ENCODE measurements around the gene NUP93.
"Not testable (repeated sequence)": the region's sequence is repeated elsewhere in the genome, so short reads cannot be mapped to it uniquely, and the experiment has no call there.

The NUP93 gene

DNA sequence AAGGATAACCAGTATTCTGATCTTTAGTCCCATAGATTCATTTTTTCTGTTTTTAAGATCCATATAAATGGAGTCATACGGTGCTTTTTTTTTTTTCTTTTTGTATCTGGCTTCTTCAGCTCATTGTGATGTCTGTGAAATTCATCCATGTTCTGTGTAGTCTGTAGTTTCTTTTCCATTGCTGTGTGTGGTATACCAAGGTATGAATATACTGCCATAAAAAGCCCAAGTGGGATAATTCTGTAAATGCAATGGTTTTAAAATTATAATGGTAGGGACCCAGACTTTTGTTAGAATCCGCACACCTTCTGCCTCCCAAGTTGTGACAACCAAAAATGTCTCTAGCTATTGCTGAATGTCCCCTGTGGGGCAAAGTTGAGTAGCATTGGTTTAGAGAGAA, 7.6 kb downstream of the NUP93 start:
- in situ Hi-C loops (cut with HindIII; ENCODE audit: low sequenced_read_pairs): no loop called here
- no peak for DNase-seq (ENCODE audit: low read depth, low spot score)
- no peak overlapping the region for H3K4me3 ChIP-seq (ENCODE audit: low read depth, low read length)
- TF ChIP-seq, protein P1, sequence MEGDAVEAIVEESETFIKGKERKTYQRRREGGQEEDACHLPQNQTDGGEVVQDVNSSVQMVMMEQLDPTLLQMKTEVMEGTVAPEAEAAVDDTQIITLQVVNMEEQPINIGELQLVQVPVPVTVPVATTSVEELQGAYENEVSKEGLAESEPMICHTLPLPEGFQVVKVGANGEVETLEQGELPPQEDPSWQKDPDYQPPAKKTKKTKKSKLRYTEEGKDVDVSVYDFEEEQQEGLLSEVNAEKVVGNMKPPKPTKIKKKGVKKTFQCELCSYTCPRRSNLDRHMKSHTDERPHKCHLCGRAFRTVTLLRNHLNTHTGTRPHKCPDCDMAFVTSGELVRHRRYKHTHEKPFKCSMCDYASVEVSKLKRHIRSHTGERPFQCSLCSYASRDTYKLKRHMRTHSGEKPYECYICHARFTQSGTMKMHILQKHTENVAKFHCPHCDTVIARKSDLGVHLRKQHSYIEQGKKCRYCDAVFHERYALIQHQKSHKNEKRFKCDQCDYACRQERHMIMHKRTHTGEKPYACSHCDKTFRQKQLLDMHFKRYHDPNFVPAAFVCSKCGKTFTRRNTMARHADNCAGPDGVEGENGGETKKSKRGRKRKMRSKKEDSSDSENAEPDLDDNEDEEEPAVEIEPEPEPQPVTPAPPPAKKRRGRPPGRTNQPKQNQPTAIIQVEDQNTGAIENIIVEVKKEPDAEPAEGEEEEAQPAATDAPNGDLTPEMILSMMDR (IDR thresholded peaks at IDR 0.05; ENCODE audit: low read depth, low read length): no peak

DNA sequence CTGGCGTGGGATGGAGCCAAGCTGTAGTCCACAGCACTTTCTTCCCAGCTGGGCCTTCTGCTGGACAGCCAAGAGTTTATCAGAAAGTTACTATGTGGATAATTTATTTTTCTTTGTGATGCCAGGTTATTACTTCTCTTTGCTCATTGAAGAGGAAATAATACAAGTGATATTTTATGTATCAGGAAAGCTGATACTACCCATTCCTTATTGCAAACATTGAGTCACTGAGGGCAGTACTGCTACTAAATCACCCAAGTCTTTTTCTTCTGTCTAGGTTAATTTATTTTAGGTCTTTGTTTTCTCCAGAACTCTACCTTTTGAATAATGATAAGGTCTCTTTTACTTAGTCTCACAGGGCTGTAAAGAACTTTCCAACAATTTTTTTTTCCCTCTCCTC, 8.3 kb downstream of the NUP93 start:
- DNase-seq (ENCODE audit: low read depth, low spot score): no peak
- TF ChIP-seq, protein P1 (IDR thresholded peaks at IDR 0.05; ENCODE audit: low read depth, low read length): no peak
- no peak overlapping the region for H3K4me3 ChIP-seq (ENCODE audit: low read depth, low read length)
- in situ Hi-C loops (cut with HindIII; ENCODE audit: low sequenced_read_pairs): no loop called here

DNA sequence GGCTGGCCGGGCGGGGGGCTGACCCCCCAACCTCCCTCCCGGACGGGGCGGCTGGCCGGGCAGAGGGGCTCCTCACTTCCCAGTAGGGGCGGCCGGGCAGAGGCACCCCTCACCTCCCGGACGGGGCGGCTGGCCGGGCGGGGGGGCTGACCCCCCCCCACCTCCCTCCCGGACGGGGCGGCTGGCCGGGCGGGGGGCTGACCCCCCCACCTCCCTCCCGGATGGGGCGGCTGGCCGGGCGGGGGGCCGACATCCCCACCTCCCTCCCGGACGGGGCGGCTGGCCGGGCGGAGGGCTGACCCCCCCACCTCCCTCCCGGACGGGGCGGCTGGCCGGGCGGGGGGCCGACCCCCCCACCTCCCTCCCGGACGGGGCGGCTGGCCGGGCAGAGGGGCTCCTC, 9.4 kb downstream of the NUP93 start:
- H3K4me3 ChIP-seq (ENCODE audit: low read depth, low read length); DNase-seq (ENCODE audit: low read depth, low spot score); in situ Hi-C loops (cut with HindIII; ENCODE audit: low sequenced_read_pairs): not testable (repeated sequence)

DNA sequence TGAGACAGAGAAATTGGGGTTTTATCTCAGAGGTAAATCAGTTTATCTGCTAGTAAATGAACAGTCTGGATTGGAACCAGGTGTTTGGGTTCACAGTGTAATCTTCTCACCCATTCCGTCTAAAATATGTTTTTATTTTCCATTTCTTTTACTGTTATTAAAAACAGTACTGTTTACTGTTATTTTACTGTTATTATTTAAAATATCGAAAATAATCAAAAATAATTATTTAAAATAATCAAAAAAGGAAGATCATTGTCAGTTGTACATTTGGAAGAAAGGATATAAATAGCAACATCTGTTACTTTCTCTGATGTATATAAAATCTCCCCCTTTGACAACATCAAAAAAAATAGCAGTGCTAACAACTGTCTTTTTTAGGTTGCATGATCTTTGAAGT, 11.5 kb downstream of the NUP93 start:
- TF ChIP-seq, protein P1 (IDR thresholded peaks at IDR 0.05; ENCODE audit: low read depth, low read length): no peak
- no peak overlapping the region for H3K4me3 ChIP-seq (ENCODE audit: low read depth, low read length)
- DNase-seq (ENCODE audit: low read depth, low spot score): no peak
- in situ Hi-C loops (cut with HindIII; ENCODE audit: low sequenced_read_pairs): no loop called here

DNA sequence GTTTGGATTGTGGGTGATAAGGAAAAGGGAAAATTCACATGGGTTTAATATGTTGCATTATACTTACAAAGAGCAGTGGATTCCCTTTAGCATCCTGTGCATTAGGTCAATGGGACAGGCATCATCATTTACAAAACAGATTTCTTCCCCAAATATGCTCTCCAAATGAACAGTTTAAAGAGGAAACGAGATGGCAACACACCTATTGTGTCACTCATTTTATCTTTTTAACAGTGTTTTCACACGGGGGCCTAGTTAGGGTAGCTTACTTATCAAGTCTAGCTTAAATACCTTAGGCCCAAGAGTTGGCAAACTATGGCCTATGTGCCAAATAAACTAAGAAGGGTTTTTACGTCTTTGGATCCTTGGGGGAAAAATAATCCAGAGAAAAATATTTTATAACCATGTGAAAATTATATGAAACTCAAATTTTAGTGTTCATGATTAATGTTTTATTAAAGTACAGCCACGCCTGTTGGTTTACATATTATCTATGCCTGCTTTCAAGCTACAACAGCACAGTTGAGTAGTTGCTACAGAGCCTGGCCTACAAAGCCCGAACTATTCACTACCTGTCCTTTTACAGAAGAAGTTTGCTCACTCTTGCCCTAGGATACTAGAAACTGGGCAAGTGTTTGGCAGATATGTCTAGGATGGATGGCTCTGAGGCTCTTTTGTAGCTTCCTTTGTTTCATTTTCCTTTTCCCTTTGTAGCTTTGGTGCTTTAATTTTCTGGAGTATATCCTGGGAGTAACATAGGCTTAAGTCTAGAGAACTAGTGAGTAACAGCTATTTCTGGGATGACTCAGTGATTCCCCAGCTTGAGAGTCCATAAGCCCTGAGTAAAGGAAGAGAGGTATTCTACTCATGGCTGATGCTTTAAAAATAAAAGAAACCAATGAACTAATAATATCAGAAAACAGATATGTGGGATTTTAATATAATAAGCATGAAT, 12.4 kb downstream of the NUP93 start:
- peak; percentile 88 for DNase-seq (ENCODE audit: low read depth, low spot score)

DNA sequence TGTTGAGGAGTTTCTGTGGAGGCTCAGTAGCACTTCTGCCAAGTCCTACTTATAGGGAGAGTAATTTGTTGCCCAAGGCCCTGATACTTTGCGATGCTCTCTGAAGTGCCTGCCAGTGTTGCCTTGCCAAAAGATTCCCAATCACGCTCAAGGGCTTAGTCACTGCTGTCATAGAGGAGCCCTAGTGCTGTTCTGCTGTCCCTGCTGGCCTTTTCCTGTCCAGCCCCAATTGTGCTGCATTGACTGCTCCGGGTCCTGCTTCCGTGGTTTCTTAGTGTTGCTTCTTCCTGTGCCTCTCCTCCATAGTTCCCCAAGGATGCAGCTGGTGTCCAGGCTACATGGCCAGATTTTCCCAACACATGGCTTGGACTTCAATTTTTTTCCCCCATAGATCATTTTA, 13.9 kb downstream of the NUP93 start:
- TF ChIP-seq, protein P1 (IDR thresholded peaks at IDR 0.05; ENCODE audit: low read depth, low read length): no peak
- H3K4me3 ChIP-seq (ENCODE audit: low read depth, low read length): no peak overlapping the region
- peak; percentile 22 for DNase-seq (ENCODE audit: low read depth, low spot score)
- in situ Hi-C loops (cut with HindIII; ENCODE audit: low sequenced_read_pairs): no loop called here

More for the DNA sequence above, 12.4 kb downstream of the NUP93 start:
- H3K4me3 ChIP-seq (ENCODE audit: low read depth, low read length): no peak overlapping the region
- TF ChIP-seq, protein P1 (IDR thresholded peaks at IDR 0.05; ENCODE audit: low read depth, low read length): no peak
- in situ Hi-C loops (cut with HindIII; ENCODE audit: low sequenced_read_pairs): no loop called here

DNA sequence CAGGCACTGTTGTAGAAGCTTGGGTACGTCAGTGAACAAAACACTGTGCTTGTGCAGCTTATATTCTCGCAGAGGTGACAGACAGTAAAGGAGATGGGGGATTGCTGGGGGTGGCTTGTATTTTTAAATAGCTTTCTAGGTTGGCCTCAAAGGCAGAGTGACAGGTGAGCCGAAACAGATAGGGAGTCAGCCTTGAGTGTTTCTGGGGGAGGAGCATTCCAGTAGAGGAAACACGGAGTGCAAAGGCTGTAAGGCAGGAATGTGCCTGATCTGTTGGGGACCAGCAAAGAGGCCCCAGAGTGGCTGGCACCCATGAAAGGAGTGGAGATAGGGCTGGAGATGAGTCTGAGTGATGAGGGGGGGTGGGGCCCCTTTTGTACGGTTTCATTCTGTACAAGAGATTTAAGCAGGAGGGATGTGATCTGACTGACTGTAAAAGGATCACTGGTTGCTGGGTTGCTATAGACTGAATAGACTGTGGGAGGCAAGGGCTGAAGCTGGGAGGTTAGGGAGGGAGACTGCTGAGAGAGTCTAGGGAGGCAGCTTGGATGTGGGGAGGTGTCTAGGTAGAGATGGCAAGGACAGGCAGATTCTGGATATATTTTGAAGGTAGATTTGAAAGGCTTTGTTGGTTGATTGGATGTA, 15.2 kb downstream of the NUP93 start:
- in situ Hi-C loops (cut with HindIII; ENCODE audit: low sequenced_read_pairs): no loop called here
- DNase-seq (ENCODE audit: low read depth, low spot score): no peak
- TF ChIP-seq, protein P1 (IDR thresholded peaks at IDR 0.05; ENCODE audit: low read depth, low read length): no peak
- no peak overlapping the region for H3K4me3 ChIP-seq (ENCODE audit: low read depth, low read length)

Data from astrocyte of the spinal cord (primary cell).